Mesenteric fat pad (tissue), 1 donor: ENCODE measurements around the gene GTF3A. TPM values are rescaled to one million over a fixed set of nuclear protein-coding genes. Genes with fewer than 3 reads are reported as not detected.
"Not testable (repeated sequence)": the region's sequence is repeated elsewhere in the genome, so short reads cannot be mapped to it uniquely, and the experiment has no call there.

Source experiments
- DNase-seq: peaks from one replicate; pipeline ENCODE4 v3.0.0-alpha.2; 2020; ENCODE audit warnings: low spot score
- long read RNA-seq: library from polyadenylated mRNA; unstranded; transcript quantifications from one replicate; pipeline ENCODE4 v2.0.0, GENCODE V29; 2020
- total RNA-seq: library from RNA; stranded (reverse); fragmentation: NEBNext Ultra II Directional; extraction: Animal tissue kit (Norgen Biotek cat#: 25700); gene quantifications from one replicate; pipeline ENCODE4 v1.2.1, GENCODE V29; 2021
- donor health status: DM: yes; HTN: yes; CAD: no.

The GTF3A gene
- total RNA-seq, result 115 TPM
- long read RNA-seq, transcript GTF3A-201 (9 exons, 1,383 nt), result major isoform, 395 of 460 reads
- long read RNA-seq, transcript GTF3A-202 (8 exons, 1,191 nt), result minor isoform, 12 of 460 reads
- long read RNA-seq, partial matches to known transcripts, result 14 of 460 reads
- long read RNA-seq, other reads (novel, unspliced or antisense), result 38 of 460 reads

- peak; percentile 96 for DNase-seq
Measured at GRCh38 chr13:27424246-27425157, at the start of gene GTF3A. TSS of gene GTF3A (plus strand) at chr13:27424619.

DNA sequence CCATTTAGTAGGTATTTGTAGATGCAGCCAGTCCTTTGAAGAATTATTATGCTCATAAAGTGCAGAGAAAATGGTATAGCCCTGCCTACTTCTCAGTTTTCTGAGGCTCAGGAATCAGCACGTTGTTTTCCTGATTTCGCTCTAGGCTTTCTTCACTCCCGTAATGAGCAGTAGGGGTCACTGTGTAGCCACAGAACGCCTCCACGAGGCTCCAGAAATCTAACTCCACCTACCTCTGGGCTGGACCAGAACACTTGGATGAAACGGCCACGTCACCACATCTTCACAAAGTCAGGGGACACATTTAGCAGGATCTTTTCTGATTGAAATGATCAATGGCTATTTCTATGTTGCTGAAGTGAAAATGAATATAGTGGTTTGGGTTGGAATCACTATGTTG, 49.8 kb upstream of the GTF3A start:
- DNase-seq, result no peak

DNA sequence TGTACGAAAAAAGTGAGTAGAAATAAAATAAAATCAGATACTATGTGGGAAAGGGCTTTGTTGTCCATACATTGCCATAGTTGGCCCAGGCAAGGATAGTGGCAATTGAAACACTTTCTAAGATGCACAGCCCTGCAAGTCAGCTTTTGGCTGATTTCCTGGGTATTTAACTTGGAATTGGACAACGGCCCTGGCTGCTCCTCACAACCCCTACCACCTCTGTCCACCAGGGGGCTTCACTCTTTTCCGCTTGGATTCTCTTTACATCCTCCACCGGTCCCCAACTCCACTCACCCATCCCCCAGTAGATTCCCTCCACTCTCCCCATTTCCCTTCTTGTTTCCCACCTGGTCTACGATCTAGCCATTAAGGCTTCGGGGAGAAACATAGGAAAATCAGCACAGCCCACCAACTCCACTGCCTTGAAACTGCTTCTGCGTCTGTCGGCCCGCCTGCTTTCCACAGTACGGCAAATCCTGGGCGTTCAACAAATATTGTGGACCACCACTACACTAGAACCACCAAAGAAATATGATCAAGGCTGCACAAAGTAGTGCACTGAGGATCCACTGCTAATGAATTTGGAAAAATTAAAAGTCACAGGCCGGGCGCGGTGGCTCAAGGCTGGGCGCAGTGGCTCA, 48.6 kb upstream of the GTF3A start:
- no peak for DNase-seq

- no peak for DNase-seq
Measured at GRCh38 chr13:27379126-27379525, 45.3 kb upstream of the GTF3A start.

GRCh38 chr13:27379694-27380641, 44.5 kb upstream of the GTF3A start:
- no peak for DNase-seq

DNA sequence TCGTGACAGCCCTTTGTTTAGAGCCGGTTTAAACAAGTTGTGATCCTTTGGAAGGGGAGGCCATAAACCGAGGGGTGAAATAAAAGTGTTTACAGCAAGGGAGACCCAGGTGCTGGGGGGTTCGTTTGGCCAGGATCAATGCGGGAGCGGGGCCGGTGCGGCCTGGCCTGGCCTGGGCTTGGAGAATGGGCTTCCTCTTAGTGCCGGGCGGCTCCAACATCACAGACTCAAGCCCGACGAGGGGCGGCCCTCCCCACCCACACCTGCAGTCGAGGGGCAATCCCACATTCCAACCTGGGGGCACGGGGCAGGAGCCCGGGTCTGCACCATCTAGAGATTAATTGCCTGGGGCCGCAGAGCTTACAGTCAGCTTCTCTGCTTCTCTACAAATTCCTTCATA, 42.8 kb upstream of the GTF3A start:
- DNase-seq, result no peak

- DNase-seq, result no peak
Measured at GRCh38 chr13:27383104-27383921, 41.1 kb upstream of the GTF3A start.

- DNase-seq, result no peak
Measured at GRCh38 chr13:27384285-27384684, 40.1 kb upstream of the GTF3A start.

GRCh38 chr13:27388241-27388640, 36.2 kb upstream of the GTF3A start:
- no peak for DNase-seq

DNA sequence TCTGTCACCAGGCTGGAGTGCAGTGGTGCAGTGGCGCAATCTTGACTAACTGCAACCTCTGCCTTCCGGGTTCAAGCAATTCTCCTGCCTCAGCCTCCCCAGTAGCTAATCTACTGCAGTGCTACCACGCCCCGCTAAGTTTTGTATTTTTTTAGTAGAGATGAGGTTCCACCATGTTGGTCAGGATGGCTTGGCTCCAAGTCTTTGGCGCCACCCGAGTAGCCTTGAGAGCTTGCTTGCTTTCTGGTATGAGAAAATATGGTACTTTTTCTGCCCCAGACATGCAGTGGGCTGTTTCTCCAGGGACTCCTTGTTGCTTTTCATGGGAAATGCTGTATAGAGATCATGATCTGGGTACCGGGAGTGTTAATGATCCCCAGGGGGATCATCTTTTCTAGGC, 34.5 kb upstream of the GTF3A start:
- no peak for DNase-seq

DNA sequence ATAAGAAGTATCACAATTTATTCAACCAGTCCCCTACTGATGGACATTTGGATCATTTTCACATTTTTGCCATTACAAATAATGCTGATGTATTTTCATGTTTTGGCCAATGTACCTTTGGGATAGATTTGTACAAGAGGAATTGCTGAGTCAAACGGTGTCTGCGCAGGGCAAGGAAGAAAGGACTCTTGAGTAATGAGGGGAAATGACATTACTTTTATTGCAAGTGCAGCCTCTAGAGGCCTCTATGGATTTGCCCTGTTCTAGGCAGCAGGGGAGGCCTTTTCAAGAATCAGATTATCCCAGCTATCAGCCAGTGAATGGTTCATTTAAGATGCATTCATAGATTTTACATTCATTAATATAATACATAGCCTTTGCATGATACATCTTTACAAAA, 32.9 kb upstream of the GTF3A start:
- DNase-seq, result no peak

DNA sequence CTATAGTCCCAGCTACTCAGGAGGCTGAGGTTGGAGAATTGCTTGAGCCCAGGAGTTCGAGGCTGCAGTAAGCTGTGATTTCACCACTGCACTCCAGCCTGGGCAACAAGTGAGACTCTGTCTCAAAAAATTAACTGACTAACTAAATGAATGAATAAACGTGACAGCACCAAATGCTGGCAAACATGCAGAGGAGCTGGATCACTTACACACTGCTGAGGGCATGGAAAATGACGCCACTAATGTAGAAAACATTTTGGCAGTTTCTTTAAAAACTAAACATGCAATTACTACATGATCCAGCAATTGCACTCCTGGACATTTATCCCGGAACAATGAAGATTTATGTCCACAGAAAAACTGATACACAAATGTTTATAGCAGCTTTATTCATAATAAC, 31.3 kb upstream of the GTF3A start:
- DNase-seq, result no peak

- no peak for DNase-seq
Measured at GRCh38 chr13:27395007-27395510, 29.4 kb upstream of the GTF3A start.

- no peak for DNase-seq
Measured at GRCh38 chr13:27396252-27396846, 28.1 kb upstream of the GTF3A start.

GRCh38 chr13:27398360-27398759, 26.1 kb upstream of the GTF3A start:
- DNase-seq, result no peak

DNA sequence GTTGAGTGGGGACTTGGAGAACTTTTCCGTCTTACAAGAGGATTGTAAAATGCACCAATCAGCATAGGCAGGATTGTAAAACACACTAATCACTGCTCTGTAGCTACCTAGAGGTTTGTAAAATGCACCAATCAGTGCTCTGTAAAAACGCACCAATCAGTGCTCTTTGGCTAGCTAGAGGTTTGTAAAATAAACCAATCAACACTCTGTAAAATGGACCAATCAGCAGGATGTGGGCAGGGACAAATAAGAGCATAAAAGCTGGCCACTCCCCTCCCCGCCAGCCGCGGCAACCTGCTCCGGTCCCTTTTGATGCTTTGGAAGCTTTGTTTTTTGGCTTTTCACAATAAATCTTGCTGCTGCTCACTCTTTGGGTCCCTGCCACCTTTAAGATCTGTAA, 24.0 kb upstream of the GTF3A start:
- not testable (repeated sequence) for DNase-seq

GRCh38 chr13:27401210-27401609, 23.2 kb upstream of the GTF3A start:
- no peak for DNase-seq

- no peak for DNase-seq
Measured at GRCh38 chr13:27403203-27403678, 21.2 kb upstream of the GTF3A start.

GRCh38 chr13:27403727-27404385, 20.6 kb upstream of the GTF3A start:
- no peak for DNase-seq
